HT1080 (cell line): ENCODE measurements around the gene POMP. TPM values are rescaled to one million over a fixed set of nuclear protein-coding genes. Genes with fewer than 3 reads are reported as not detected.

Experiments used
- DNase-seq: peaks from one replicate; pipeline ENCODE4 v3.0.0-alpha.2; 2015; ENCODE audit warnings: low read depth
- polyA plus RNA-seq, 2 experiments: library from polyadenylated mRNA; depleted of rRNA; stranded (reverse); fragments of >200 nt; gene quantifications; 2 replicates each; pipeline ENCODE4 v1.2.3, GENCODE V29; 2015
- total RNA-seq: library from RNA; depleted of rRNA; stranded (reverse); fragments of >200 nt; shearing (Covaris generic); gene quantifications from 2 replicates; pipeline ENCODE4 v1.2.3, GENCODE V29; 2014; rRNA removed

The POMP gene
- 163 and 172 TPM in 2 replicates for total RNA-seq
- 153 and 191 TPM in 2 replicates for polyA plus RNA-seq (2015; cell fraction: cytosol; rRNA removed)
- polyA plus RNA-seq (2015; cell fraction: nucleus; rRNA removed): 83.0 and 104 TPM in 2 replicates

GRCh38 chr13:28658796-28659620 is at the start of gene POMP:
TSS of gene POMP (plus strand) at chr13:28659130. CDS start at chr13:28659185, 55 bp downstream.
- peak; percentile 93 for DNase-seq

GRCh38 chr13:28609381-28609780 is 49.5 kb upstream of the POMP start:
- DNase-seq: no peak

- DNase-seq: peak; percentile 71
Observed at GRCh38 chr13:28609926-28610325, 49.0 kb upstream of the POMP start.

- no peak for DNase-seq
Observed at GRCh38 chr13:28610996-28611395, 47.9 kb upstream of the POMP start.

- DNase-seq: peak; percentile 49
Observed at GRCh38 chr13:28611654-28612131, 47.2 kb upstream of the POMP start.

- DNase-seq: no peak
Observed at GRCh38 chr13:28613562-28613961, 45.4 kb upstream of the POMP start.

GRCh38 chr13:28615916-28616446 is 42.9 kb upstream of the POMP start:
- no peak for DNase-seq

- DNase-seq: no peak
Observed at GRCh38 chr13:28618230-28618994, 40.5 kb upstream of the POMP start.

- DNase-seq: no peak
Observed at GRCh38 chr13:28620011-28620830, 38.7 kb upstream of the POMP start.

GRCh38 chr13:28621449-28621848 is 37.5 kb upstream of the POMP start:
- no peak for DNase-seq

- no peak for DNase-seq
Observed at GRCh38 chr13:28622286-28622685, 36.6 kb upstream of the POMP start.

GRCh38 chr13:28623782-28624706 is 34.9 kb upstream of the POMP start:
- no peak for DNase-seq

GRCh38 chr13:28624707-28625432 is 34.1 kb upstream of the POMP start:
- DNase-seq: no peak

- DNase-seq: no peak
Observed at GRCh38 chr13:28626266-28626665, 32.7 kb upstream of the POMP start.

- DNase-seq: no peak
Observed at GRCh38 chr13:28628241-28628640, 30.7 kb upstream of the POMP start.

- no peak for DNase-seq
Observed at GRCh38 chr13:28630869-28631268, 28.1 kb upstream of the POMP start.

- peak; percentile 11 for DNase-seq
Observed at GRCh38 chr13:28631801-28632200, 27.1 kb upstream of the POMP start.

- DNase-seq: no peak
Observed at GRCh38 chr13:28636069-28636468, 22.9 kb upstream of the POMP start.

- DNase-seq: peak; percentile 73
Observed at GRCh38 chr13:28636677-28637317, 22.1 kb upstream of the POMP start.
